ENCODE data around the gene INTS2.
"Not testable (repeated sequence)": the region's sequence is repeated elsewhere in the genome, so short reads cannot be mapped to it uniquely, and the experiment has no call there.

INTS2 gene

GRCh38 chr17:61887733-61888132, 40.0 kb downstream of the INTS2 start:
- not testable (repeated sequence) for DNase-seq (ENCODE audit: low spot score)

DNA sequence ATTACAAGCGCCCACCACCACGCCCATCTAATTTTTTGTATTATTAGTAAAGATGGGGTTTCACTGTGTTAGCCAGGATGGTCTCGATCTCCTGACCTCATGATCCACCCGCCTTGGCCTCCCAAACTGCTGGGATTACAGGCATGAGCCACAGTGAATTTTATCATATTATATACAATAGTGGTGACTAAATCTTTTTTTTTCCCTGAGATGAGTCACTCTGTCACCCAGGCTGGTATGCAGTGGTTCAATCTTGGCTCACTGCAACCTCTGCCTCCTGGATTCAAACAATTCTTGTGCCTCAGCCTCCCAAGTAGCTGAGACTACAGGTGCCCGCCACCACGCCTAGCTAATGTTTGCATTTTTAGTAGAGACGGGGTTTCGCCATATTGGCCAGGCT, 41.9 kb downstream of the INTS2 start:
- not testable (repeated sequence) for DNase-seq (ENCODE audit: low spot score)

DNA sequence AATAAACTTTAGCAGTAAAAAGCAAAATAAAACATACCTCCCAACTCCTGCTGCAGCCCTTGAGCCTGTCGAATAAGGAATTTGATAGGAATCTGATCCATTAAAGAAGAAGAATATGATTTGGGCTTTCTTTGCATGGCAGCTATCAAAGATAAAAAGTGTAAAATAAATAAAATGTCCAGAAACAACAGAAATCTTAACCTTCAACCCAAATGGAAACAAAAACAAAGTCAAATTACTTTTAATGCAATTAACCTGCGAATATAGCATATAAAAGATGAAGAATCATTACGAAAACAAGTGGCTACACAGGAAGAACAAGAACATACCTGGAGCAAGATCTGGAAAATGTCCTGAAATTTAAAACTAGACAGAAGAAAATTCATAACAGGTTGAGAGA, 42.9 kb downstream of the INTS2 start:
- DNase-seq (ENCODE audit: low spot score) = no peak

GRCh38 chr17:61880589-61881102, 47.1 kb downstream of the INTS2 start:
- DNase-seq (ENCODE audit: low spot score) = no peak

DNA sequence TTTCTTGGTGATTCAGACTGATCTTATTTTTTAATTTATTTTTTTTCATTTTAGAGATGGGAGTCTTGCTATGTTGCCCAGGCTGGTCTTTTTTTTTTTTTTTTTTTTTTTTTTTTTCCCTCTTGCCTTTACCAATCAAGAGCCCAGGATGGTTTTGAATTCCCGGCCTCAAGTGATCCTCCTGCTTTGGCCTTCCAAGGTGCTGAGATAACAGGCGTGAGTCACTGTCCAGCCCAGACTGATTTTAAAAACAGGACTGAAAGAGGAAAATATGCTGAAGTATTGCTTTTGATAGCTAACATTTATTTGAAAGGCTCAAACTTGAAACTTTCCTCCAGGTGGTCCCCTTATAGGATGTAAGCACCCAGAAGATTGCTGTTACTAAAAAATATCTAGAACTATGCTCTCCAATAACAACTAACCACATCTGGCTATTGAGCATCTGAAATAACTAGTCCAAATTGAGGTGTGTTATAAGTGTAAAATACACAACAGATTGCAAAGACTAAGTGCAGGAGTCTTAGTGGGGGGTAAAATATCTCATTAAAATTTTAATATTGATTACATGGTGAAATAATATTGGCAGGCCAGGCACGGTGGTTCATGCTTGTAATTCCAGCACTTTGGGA, 48.7 kb downstream of the INTS2 start:
- DNase-seq (ENCODE audit: low spot score) = no peak

- no peak for DNase-seq (ENCODE audit: low spot score)
Observed at GRCh38 chr17:61878520-61878919, 49.3 kb downstream of the INTS2 start.

- DNase-seq (ENCODE audit: low spot score) = no peak
Observed at GRCh38 chr17:61877837-61878236, 49.9 kb downstream of the INTS2 start.

GRCh38 chr17:61875804-61876203, 52.0 kb downstream of the INTS2 start:
- DNase-seq (ENCODE audit: low spot score) = no peak

DNA sequence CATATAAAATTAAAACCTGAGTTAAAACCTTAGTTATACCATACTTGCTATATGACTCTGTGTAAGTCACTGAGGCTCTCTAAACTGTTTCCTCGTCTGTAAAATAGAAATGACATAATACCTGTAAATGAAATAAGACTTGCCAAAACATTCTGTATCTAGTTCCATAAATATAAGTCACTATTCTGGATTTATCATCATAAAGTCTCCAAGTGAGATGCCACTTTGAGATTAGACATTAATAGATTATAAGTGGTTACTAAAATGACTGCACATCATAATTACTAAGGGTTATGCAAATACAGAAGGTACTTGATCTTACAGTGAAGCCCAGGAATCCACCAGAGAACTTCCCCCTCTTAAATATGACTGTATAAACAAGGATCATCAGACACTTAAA, 52.5 kb downstream of the INTS2 start:
- no peak for DNase-seq (ENCODE audit: low spot score)

DNA sequence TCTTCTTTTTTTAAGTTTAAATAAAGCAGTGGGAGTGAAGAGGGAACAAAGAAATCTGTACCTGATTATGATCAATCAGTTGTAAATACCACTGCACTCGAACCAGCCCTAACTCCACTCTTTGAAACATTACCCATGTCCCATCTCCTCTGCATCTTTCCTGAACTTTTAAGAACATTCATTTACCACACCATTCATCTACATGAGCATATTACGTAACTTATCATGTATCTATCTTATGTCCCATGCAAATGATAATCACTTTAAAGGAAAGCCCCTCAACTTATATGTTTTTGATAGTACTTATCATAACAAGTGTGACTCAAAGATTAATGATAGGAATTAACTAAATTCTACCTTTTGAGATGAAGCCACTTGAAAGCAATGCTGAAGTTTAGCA, 53.7 kb downstream of the INTS2 start:
- DNase-seq (ENCODE audit: low spot score) = no peak

GRCh38 chr17:61872099-61872498, 55.7 kb downstream of the INTS2 start:
- no peak for DNase-seq (ENCODE audit: low spot score)

GRCh38 chr17:61869138-61869537, 58.6 kb downstream of the INTS2 start:
- DNase-seq (ENCODE audit: low spot score) = no peak

- no peak for DNase-seq (ENCODE audit: low spot score)
Observed at GRCh38 chr17:61868074-61868473, 59.7 kb downstream of the INTS2 start.

DNA sequence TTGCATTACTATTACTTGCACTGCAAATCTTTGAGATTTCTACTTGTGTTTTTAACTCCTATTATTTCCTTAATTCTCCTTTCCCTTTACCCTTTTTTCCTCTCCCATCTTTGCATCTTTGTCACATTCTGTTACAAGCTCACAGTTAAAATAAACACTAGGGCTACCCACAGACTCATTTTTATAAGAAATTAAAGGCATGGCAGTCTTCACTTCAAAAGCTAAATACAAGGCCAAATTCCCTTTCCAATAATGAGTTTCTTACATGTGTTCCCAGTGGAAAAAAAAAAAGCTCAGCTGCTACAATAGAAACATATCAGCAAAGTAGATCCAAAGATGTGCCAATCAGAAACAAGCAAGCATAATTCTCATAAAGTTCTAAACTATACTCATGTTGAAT, 60.7 kb downstream of the INTS2 start:
- no peak for DNase-seq (ENCODE audit: low spot score)

GRCh38 chr17:61863801-61864126, 64.0 kb downstream of the INTS2 start:
- DNase-seq (ENCODE audit: low spot score) = no peak

DNA sequence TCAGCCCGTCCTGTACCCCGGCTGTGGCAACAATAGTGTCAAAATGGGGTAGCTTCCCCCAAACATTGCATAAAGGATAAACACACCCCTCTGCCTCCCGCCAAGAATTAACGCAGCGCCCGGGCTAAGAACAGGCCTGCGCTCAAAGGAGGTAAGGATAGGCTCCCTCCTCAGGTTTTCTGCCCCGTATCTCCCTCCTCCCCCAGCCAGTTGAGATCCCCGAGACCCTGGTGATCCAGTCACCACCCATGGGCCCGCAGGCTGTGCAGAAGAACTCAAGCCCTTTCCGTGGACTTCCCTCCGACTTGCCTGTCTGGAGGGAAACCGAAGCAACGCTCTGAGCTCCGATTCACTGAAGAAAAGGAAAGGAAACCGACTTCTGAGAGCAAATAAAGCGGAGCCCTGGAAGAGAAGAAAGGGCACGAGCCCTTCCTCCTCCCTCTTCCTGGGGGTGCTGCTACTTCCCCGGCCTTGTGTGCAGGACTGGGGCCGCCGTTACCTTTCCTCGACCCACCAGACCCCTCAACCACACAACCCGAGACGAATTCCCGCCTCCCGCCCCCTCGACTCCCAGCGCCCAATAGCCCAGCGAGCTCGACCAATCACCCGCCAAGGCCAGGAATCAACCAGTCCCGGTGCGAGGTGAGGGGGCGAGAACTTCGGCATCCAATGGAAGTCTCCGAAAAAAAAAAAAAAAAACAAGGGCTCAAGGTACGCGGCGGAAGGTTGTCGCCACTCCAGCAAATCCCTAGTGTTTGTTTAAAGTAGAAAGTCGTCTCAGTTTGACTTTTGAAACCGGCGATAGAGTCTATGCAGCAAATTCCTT, 64.6 kb downstream of the INTS2 start, which contains the start of gene BRIP1:
TSS of gene BRIP1 (minus strand) at position 554 of the 826 bp plus-strand sequence. CDS start 1,989 bp downstream, outside the sequence.
- DNase-seq (ENCODE audit: low spot score) = peak; percentile 98

- no peak for DNase-seq (ENCODE audit: low spot score)
Observed at GRCh38 chr17:61862105-61862574, 65.6 kb downstream of the INTS2 start.

GRCh38 chr17:61860397-61860796, 67.4 kb downstream of the INTS2 start:
- DNase-seq (ENCODE audit: low spot score) = not testable (repeated sequence)

GRCh38 chr17:61856035-61856434, 71.7 kb downstream of the INTS2 start:
- no peak for DNase-seq (ENCODE audit: low spot score)

DNA sequence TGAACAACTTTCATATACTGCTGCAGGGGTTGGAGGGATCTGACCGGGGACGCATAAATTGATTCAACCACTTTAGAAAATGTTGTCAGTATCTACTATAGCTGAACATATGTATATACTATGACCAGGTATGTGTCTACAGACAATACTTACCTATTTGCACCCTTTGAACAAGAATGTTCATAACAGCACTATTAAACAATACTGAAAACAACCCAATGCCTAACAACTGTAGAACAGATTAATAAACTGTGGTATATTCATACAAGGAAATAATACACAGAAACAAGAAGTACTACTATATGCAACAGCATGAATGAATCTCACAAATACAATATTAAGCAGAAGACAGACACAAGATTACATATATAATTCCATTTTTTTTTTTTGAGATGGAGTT, 74.9 kb downstream of the INTS2 start:
- no peak for DNase-seq (ENCODE audit: low spot score)

- no peak for DNase-seq (ENCODE audit: low spot score)
Observed at GRCh38 chr17:61849674-61850073, 78.1 kb downstream of the INTS2 start.

GRCh38 chr17:61848896-61849295, 78.9 kb downstream of the INTS2 start:
- DNase-seq (ENCODE audit: low spot score) = no peak

DNA sequence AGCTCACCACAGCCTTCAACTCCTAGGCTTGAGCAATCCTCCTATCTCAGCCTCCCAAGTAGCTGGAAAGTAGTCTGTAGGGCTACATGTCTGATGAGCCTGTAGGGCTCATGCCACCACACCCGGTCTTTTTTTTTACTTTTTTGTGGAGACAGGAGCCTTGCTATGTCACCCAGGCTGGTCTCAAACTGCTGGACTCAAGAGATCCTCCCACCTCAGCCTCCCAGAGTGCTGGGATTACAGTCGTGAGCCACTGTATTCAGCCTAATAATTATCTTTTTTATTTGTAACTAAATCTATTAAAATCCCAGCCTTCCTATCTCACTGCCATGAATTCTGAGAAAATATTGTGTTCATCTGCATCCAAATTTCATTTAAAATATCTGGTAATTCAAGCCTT, 79.5 kb downstream of the INTS2 start:
- DNase-seq (ENCODE audit: low spot score) = no peak
